ENCODE measurements around the gene DPCD.

Gene DPCD

DNA sequence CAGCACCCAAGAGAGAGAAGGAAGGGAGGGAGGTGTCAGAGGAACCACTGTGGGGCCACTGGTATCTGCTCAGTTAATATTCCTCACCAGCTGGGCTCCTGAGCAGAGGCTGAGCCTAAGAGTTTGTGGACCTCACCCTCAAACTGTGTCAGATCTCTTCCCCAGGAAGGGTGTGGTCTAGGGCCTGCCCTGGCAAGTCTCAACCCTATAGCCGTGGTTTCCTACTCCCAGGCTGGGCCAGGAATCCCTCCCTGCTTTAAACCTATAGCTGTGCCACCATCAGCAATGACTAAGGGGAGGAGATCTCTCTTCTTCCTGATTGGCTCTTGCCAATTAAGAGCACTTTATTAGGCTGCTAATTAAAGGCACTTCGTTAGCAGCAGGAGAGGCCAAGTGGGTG is 29.9 kb upstream of the DPCD start:
- peak; percentile 32 for DNase-seq (ENCODE audit: low read depth)
- TF ChIP-seq CTCF (IDR thresholded peaks at IDR 0.05; ENCODE audit: insufficient read depth, low read depth, low read length, missing control alignments) = no peak
- no peak overlapping the region for H3K4me3 ChIP-seq (ENCODE audit: low read depth, low read length)

- TF ChIP-seq CTCF (IDR thresholded peaks at IDR 0.05; ENCODE audit: insufficient read depth, low read depth, low read length, missing control alignments) = no peak
- DNase-seq (ENCODE audit: low read depth) = no peak
These were observed 29.2 kb upstream of the DPCD start for GRCh38 chr10:101558671-101559595.

GRCh38 chr10:101559596-101560297 is 28.4 kb upstream of the DPCD start:
- no peak overlapping the region for H3K4me3 ChIP-seq (ENCODE audit: low read depth, low read length)
- no peak for TF ChIP-seq CTCF (IDR thresholded peaks at IDR 0.05; ENCODE audit: insufficient read depth, low read depth, low read length, missing control alignments)
- no peak for DNase-seq (ENCODE audit: low read depth)

More at GRCh38 chr10:101558671-101559595, 29.2 kb upstream of the DPCD start:
- no peak overlapping the region for H3K4me3 ChIP-seq (ENCODE audit: low read depth, low read length)

- no peak overlapping the region for H3K4me3 ChIP-seq (ENCODE audit: low read depth, low read length)
- TF ChIP-seq CTCF (IDR thresholded peaks at IDR 0.05; ENCODE audit: insufficient read depth, low read depth, low read length, missing control alignments) = no peak
- DNase-seq (ENCODE audit: low read depth) = no peak
These were observed 27.6 kb upstream of the DPCD start for GRCh38 chr10:101560298-101561067.

DNA sequence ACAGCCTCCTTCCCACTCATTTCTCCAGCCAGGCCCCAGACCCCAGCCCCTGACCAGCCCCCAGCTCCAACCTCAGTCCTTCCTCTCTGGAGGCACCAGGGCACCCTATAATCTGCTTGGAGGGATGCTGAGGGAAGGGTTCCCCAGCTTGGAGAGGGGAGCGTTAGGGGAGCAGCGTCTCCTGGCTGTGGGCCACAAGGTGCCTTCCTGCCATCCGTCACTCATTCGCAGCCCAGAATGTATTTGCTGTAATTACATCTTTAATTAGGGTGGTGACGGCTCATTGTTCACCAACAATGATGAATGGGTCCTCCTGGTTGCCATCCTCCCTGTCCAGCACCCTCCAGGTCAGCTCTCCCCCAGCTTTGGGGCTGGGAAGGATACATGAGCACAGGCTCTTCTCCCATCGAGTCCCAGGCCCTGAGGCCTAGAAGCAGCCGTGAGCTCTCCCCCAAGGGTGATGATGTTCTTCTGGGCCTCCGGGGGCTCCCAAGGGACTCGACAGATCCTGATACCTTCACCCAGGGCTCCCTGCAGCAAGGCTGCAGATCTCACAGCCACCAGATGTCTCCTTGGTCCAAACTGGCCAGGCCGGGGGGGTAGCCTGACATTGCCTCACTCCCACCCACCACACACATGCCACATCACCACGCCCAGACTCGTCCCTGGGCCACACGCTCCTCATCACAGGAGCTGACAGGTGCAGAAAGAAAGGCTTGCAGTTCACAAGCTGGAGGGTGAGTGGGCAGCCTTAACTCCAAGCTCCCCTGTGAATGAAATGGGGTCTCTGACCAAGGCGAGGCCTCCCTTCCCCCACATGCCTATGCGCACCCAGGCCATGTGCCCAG is 26.8 kb upstream of the DPCD start:
- TF ChIP-seq CTCF (IDR thresholded peaks at IDR 0.05; ENCODE audit: insufficient read depth, low read depth, low read length, missing control alignments) = no peak
- H3K4me3 ChIP-seq (ENCODE audit: low read depth, low read length) = no peak overlapping the region
- DNase-seq (ENCODE audit: low read depth) = no peak

- no peak overlapping the region for H3K4me3 ChIP-seq (ENCODE audit: low read depth, low read length)
- TF ChIP-seq CTCF (IDR thresholded peaks at IDR 0.05; ENCODE audit: insufficient read depth, low read depth, low read length, missing control alignments) = no peak
- DNase-seq (ENCODE audit: low read depth) = no peak
These were observed 25.9 kb upstream of the DPCD start for GRCh38 chr10:101562231-101562630.
